ENCODE results near the gene WBP2.
"Not testable (repeated sequence)": the region's sequence is repeated elsewhere in the genome, so short reads cannot be mapped to it uniquely, and the experiment has no call there.

GRCh38 chr17:75865404-75866188, 10.5 kb upstream of the WBP2 start:
- TF ChIP-seq CTCF, POLR2A (IDR thresholded peaks at IDR 0.05): not testable (repeated sequence)

Measured in body of pancreas (tissue), 4 donors.